HUES64 (cell line): ENCODE measurements around the gene MEF2C.

Experiments
- H3K27ac ChIP-seq: 2 replicates; pipeline ENCODE4 v1.7.0; 2013; ENCODE audit warnings: low read depth, low read length, inconsistent platforms
- H3K27me3 ChIP-seq: 2 replicates; pipeline ENCODE4 v1.6.1; 2013; ENCODE audit warnings: mild to moderate bottlenecking, low read length; ENCODE audit not compliant: insufficient read depth
- H3K36me3 ChIP-seq: 2 replicates; pipeline ENCODE4 v1.6.1; 2013; ENCODE audit warnings: mild to moderate bottlenecking, low read length; ENCODE audit not compliant: insufficient read depth
- H3K4me1 ChIP-seq: 2 replicates; pipeline ENCODE4 v1.6.1; 2013; ENCODE audit warnings: mild to moderate bottlenecking, low read length, moderate library complexity; ENCODE audit not compliant: insufficient read depth
- H3K4me3 ChIP-seq: 2 replicates; pipeline ENCODE4 v1.5.1; 2013; ENCODE audit warnings: mild to moderate bottlenecking, low read length, moderate library complexity
- H3K9ac ChIP-seq: 2 replicates; pipeline ENCODE4 v1.6.1; 2013; ENCODE audit warnings: mild to moderate bottlenecking, low read depth, low read length
- H3K9me3 ChIP-seq: 2 replicates; pipeline ENCODE4 v1.6.1; 2013; ENCODE audit warnings: low read depth, low read length; ENCODE audit not compliant: insufficient read depth
- WGBS: fragments of 150-250, 120-280 bp; methylation state at CpG from one replicate; pipeline ENCODE4 v1.1.7; 2013; ENCODE audit warnings: missing lambda C conversion rate; 5-methylcytosine and 5-hydroxymethylcytosine counted together

The MEF2C gene

GRCh38 chr5:88769165-88769564 lies 113.8 kb downstream of the MEF2C start:
- Histone ChIP-seq H3K27me3 (no peaks in the 10 kb centered on the region), H3K4me1 (no peaks in the 10 kb centered on the region), H3K9ac (no peak overlapping the region), H3K4me3 (no peak overlapping the region), H3K9me3 (no peaks in the 10 kb centered on the region), H3K27ac (no peak overlapping the region), H3K36me3 (no peaks in the 10 kb centered on the region)
- 83% methylated on average over 3 of the region's 3 CpGs for WGBS

GRCh38 chr5:88768411-88768810 lies 114.6 kb downstream of the MEF2C start:
- H3K27ac ChIP-seq: no peak overlapping the region
- H3K9ac ChIP-seq: no peak overlapping the region
- H3K27me3 ChIP-seq: no peaks in the 10 kb centered on the region
- H3K9me3 ChIP-seq: no peaks in the 10 kb centered on the region
- H3K4me3 ChIP-seq: no peak overlapping the region
- no peaks in the 10 kb centered on the region for H3K36me3 ChIP-seq
- WGBS: 94% methylated on average over 3 of the region's 3 CpGs
- H3K4me1 ChIP-seq: no peaks in the 10 kb centered on the region

GRCh38 chr5:88765798-88766197 lies 117.2 kb downstream of the MEF2C start:
- Histone ChIP-seq H3K27ac (no peak overlapping the region), H3K4me3 (no peak overlapping the region), H3K9me3 (no peaks in the 10 kb centered on the region), H3K9ac (no peak overlapping the region), H3K27me3 (no peaks in the 10 kb centered on the region), H3K36me3 (no peaks in the 10 kb centered on the region), H3K4me1 (no peaks in the 10 kb centered on the region)
- whole genome bisulfite sequencing: 96% methylated on average over 7 of the region's 7 CpGs

GRCh38 chr5:88765171-88765570 lies 117.8 kb downstream of the MEF2C start:
- Histone ChIP-seq H3K4me1 (no peaks in the 10 kb centered on the region), H3K27me3 (no peaks in the 10 kb centered on the region), H3K36me3 (no peaks in the 10 kb centered on the region), H3K9me3 (no peaks in the 10 kb centered on the region), H3K9ac (no peak overlapping the region), H3K4me3 (no peak overlapping the region), H3K27ac (no peak overlapping the region)
- WGBS: 100% methylated on average over 2 of the region's 2 CpGs

- no peaks in the 10 kb centered on the region for H3K4me1 ChIP-seq
- WGBS: 89% methylated on average over 2 of the region's 2 CpGs
- no peaks in the 10 kb centered on the region for H3K36me3 ChIP-seq
Observed at GRCh38 chr5:88761939-88762338, 121.0 kb downstream of the MEF2C start.

GRCh38 chr5:88761269-88761850 lies 121.6 kb downstream of the MEF2C start:
- no peak overlapping the region for H3K9ac ChIP-seq
- 93% methylated on average over 8 of the region's 8 CpGs for WGBS
- no peaks in the 10 kb centered on the region for H3K4me1 ChIP-seq
- no peaks in the 10 kb centered on the region for H3K27me3 ChIP-seq
- H3K9me3 ChIP-seq: no peaks in the 10 kb centered on the region
- H3K36me3 ChIP-seq: no peaks in the 10 kb centered on the region
- no peak overlapping the region for H3K27ac ChIP-seq
- no peak overlapping the region for H3K4me3 ChIP-seq

More at GRCh38 chr5:88761939-88762338, 121.0 kb downstream of the MEF2C start:
- no peaks in the 10 kb centered on the region for H3K27me3 ChIP-seq
- no peaks in the 10 kb centered on the region for H3K9me3 ChIP-seq
- H3K4me3 ChIP-seq: no peak overlapping the region
- H3K27ac ChIP-seq: no peak overlapping the region
- H3K9ac ChIP-seq: no peak overlapping the region

- Histone ChIP-seq H3K27me3 (no peaks in the 10 kb centered on the region), H3K27ac (no peak overlapping the region), H3K9me3 (no peaks in the 10 kb centered on the region), H3K36me3 (no peaks in the 10 kb centered on the region), H3K4me1 (no peaks in the 10 kb centered on the region), H3K9ac (no peak overlapping the region), H3K4me3 (no peak overlapping the region)
- 94% methylated on average over 4 of the region's 4 CpGs for WGBS
Observed at GRCh38 chr5:88760527-88760926, 122.5 kb downstream of the MEF2C start.

GRCh38 chr5:88758591-88758990 lies 124.4 kb downstream of the MEF2C start:
- H3K27ac ChIP-seq: no peak overlapping the region
- no peaks in the 10 kb centered on the region for H3K27me3 ChIP-seq
- H3K9me3 ChIP-seq: no peaks in the 10 kb centered on the region
- no peaks in the 10 kb centered on the region for H3K36me3 ChIP-seq
- no peaks in the 10 kb centered on the region for H3K4me1 ChIP-seq
- no peak overlapping the region for H3K4me3 ChIP-seq
- no peak overlapping the region for H3K9ac ChIP-seq
- WGBS: 96% methylated on average over 6 of the region's 6 CpGs

GRCh38 chr5:88758184-88758583 lies 124.8 kb downstream of the MEF2C start:
- Histone ChIP-seq H3K4me1 (no peaks in the 10 kb centered on the region), H3K4me3 (no peak overlapping the region), H3K27ac (no peak overlapping the region), H3K9ac (no peak overlapping the region), H3K9me3 (no peaks in the 10 kb centered on the region), H3K36me3 (no peaks in the 10 kb centered on the region), H3K27me3 (no peaks in the 10 kb centered on the region)
- 74% methylated on average over 2 of the region's 5 CpGs for whole genome bisulfite sequencing

GRCh38 chr5:88756953-88757352 lies 126.0 kb downstream of the MEF2C start:
- WGBS: 97% methylated on average over 3 of the region's 3 CpGs
- Histone ChIP-seq H3K36me3 (no peaks in the 10 kb centered on the region), H3K27ac (no peak overlapping the region), H3K9ac (no peak overlapping the region), H3K4me1 (no peaks in the 10 kb centered on the region), H3K9me3 (no peaks in the 10 kb centered on the region), H3K4me3 (no peak overlapping the region), H3K27me3 (no peaks in the 10 kb centered on the region)

GRCh38 chr5:88748666-88749065 lies 134.3 kb downstream of the MEF2C start:
- Histone ChIP-seq H3K27me3 (no peaks in the 10 kb centered on the region), H3K36me3 (no peaks in the 10 kb centered on the region), H3K9ac (no peak overlapping the region), H3K4me3 (no peak overlapping the region), H3K9me3 (no peaks in the 10 kb centered on the region), H3K4me1 (no peaks in the 10 kb centered on the region), H3K27ac (no peak overlapping the region)

- Histone ChIP-seq H3K36me3 (no peaks in the 10 kb centered on the region), H3K9ac (no peak overlapping the region), H3K4me3 (no peak overlapping the region), H3K4me1 (no peaks in the 10 kb centered on the region), H3K27me3 (no peaks in the 10 kb centered on the region), H3K9me3 (no peaks in the 10 kb centered on the region), H3K27ac (no peak overlapping the region)
- 95% methylated on average over 3 of the region's 3 CpGs for WGBS
Observed at GRCh38 chr5:88746438-88746882, 136.5 kb downstream of the MEF2C start.
